K562 (cell line): ENCODE results near the gene CACNA1E. TPM values are rescaled to one million over a fixed set of nuclear protein-coding genes. Genes with fewer than 3 reads are reported as not detected.

Experiments
- ATAC-seq: fragments of 200-7000 bp; cut with Tn5 transposase; 3 replicates; pipeline ENCODE4 v1.9.1; 2020; ENCODE audit warnings: moderate library complexity
- BruUV-seq: library from RNA; stranded (reverse); fragments of 400-500 nt; replicated peaks from 2 replicates; lab custom pipeline; 2021; lab: Mats Ljungman, UMichigan
- CTCF ChIA-PET: fragments of 300-600 bp; formaldehyde crosslinking; extraction: SDS; loops from one replicate; lab custom pipeline; 2021; ENCODE audit warnings: low intra/inter-chr PET ratio; lab: Yijun Ruan, JAX
- POLR2A ChIA-PET: fragments of 300-600, 350-650 bp; sonication (Branson Sonifier 250); formaldehyde crosslinking; extraction: SDS; loops from one replicate; lab custom pipeline; 2021; ENCODE audit warnings: antibody characterized with exemption, inconsistent platforms; lab: Yijun Ruan, JAX
- DNase-seq, 4 experiments: peaks; one replicate each; pipeline versions ENCODE4 v3.0.0 to v3.0.0-alpha.2; 2011 to 2018; ENCODE audit warnings: low spot score in 3 of 4, mixed read lengths in 3 of 4; ENCODE audit errors: extremely low read depth in 1 of 4
- FAIRE-seq: peaks from 2 replicates; lab custom pipeline; 2011; peaks lifted over from hg19 to GRCh38; lab: Jason Lieb, UNC
- H2AFZ ChIP-seq: 2 replicates; pipeline ENCODE4 v1.6.0; 2011; ENCODE audit warnings: low read depth, low read length, control low read depth, inconsistent platforms
- H3K27ac ChIP-seq: fragments of 200-600 bp; 3 replicates; pipeline ENCODE4 v1.8.0; 2011; ENCODE audit warnings: low read depth, mild to moderate bottlenecking, control low read depth, inconsistent platforms, low read length, moderate library complexity, mixed read lengths; ENCODE audit errors: extremely low read depth
- H3K27me3 ChIP-seq, 2 experiments: fragments of 300-600 bp in 1 of 2; 2 replicates in 1 of 2; 3 replicates in 1 of 2; pipeline versions ENCODE4 v1.6.0 to v1.8.0; 2011; ENCODE audit warnings: inconsistent platforms in 2 of 2, low read length in 2 of 2, mild to moderate bottlenecking in 1 of 2, mixed read lengths in 1 of 2, moderate library complexity in 1 of 2; ENCODE audit not compliant: control insufficient read depth in 2 of 2, insufficient read depth in 2 of 2
- H3K36me3 ChIP-seq: fragments of 300-600 bp; 3 replicates; pipeline ENCODE4 v1.8.0; 2011; ENCODE audit warnings: mild to moderate bottlenecking, low read length, inconsistent platforms; ENCODE audit not compliant: control insufficient read depth, insufficient read depth
- H3K4me1 ChIP-seq, 2 experiments: fragments of 200-600 bp in 1 of 2; replicated peaks in 1 of 2; 2 replicates in 1 of 2; 3 replicates in 1 of 2; pipeline versions ENCODE4 v1.5.1 to v1.8.0; 2011; ENCODE audit warnings: inconsistent platforms in 2 of 2, low read length in 2 of 2, mild to moderate bottlenecking in 1 of 2, mixed read lengths in 1 of 2, moderate library complexity in 1 of 2; ENCODE audit not compliant: control insufficient read depth in 2 of 2, insufficient read depth in 2 of 2
- H3K4me2 ChIP-seq: 2 replicates; pipeline ENCODE4 v1.6.1; 2011; ENCODE audit warnings: low read length, control low read depth, inconsistent platforms, mixed read lengths; ENCODE audit not compliant: insufficient read depth
- H3K4me3 ChIP-seq: fragments of 200-600 bp; sonication (generic), shearing (Covaris generic); 2 replicates; pipeline ENCODE4 v1.5.1; 2016; ENCODE audit warnings: control low read depth, inconsistent platforms
- H3K79me2 ChIP-seq: fragments of 200-600 bp; 3 replicates; pipeline ENCODE4 v1.8.0; 2011; ENCODE audit warnings: low read length, inconsistent platforms; ENCODE audit not compliant: control insufficient read depth, insufficient read depth
- H3K9ac ChIP-seq, 2 experiments: 2 replicates each; pipeline versions ENCODE4 v1.6.0 to v1.6.1; 2011; ENCODE audit warnings: low read depth in 2 of 2, low read length in 2 of 2, control low read depth in 1 of 2, inconsistent platforms in 1 of 2, mild to moderate bottlenecking in 1 of 2, mixed read lengths in 1 of 2; ENCODE audit not compliant: insufficient read depth in 1 of 2
- H3K9me1 ChIP-seq: one replicate; pipeline ENCODE4 v1.6.0; 2011; ENCODE audit warnings: inconsistent platforms, mild to moderate bottlenecking, low read length, moderate library complexity; ENCODE audit not compliant: control insufficient read depth, insufficient read depth
- H3K9me3 ChIP-seq: replicated peaks from 2 replicates; pipeline ENCODE4 v1.5.1; 2011; ENCODE audit warnings: low read depth, low read length, inconsistent platforms; ENCODE audit not compliant: control insufficient read depth, insufficient read depth
- H4K20me1 ChIP-seq: replicated peaks from 2 replicates; pipeline ENCODE4 v1.6.1; 2011; ENCODE audit warnings: low read length, inconsistent platforms, mixed read lengths; ENCODE audit not compliant: control insufficient read depth, insufficient read depth
- CHD4 ChIP-seq: fragments of 200-600 bp; sonication (generic); IDR thresholded peaks from 3 replicates; pipeline ENCODE4 v1.6.1; 2012; ENCODE audit warnings: low read depth, mild to moderate bottlenecking, mixed read lengths, low read length, inconsistent platforms; ENCODE audit not compliant: insufficient read depth, insufficient replicate concordance, poor library complexity, severe bottlenecking
- HNRNPH1 ChIP-seq: fragments of 200-400 bp; formaldehyde crosslinking; optimal IDR thresholded peaks from 2 replicates; pipeline ENCODE3; 2017; ENCODE audit warnings: low read depth, mild to moderate bottlenecking, low read length, moderate library complexity
- MXI1 ChIP-seq: IDR thresholded peaks from 2 replicates; pipeline ENCODE4 v1.6.1; 2011; ENCODE audit warnings: low read depth, mild to moderate bottlenecking, improper control_type of control experiment, low read length
- RAD21 ChIP-seq, 2 experiments: fragments of 250-450 bp in 1 of 2; fragments of 450-650 bp in 1 of 2; sonication (Bioruptor Pico) in 1 of 2; formaldehyde crosslinking in 1 of 2; IDR thresholded peaks in 1 of 2; conservative IDR thresholded peaks in 1 of 2; 2 replicates each; pipeline versions ENCODE4 v1.4.0 to v1.8.0; 2020 to 2022; ENCODE audit warnings: mild to moderate bottlenecking in 2 of 2, moderate library complexity in 1 of 2
- SMAD1 ChIP-seq: fragments of 150-350 bp; IDR thresholded peaks from 2 replicates; pipeline ENCODE4 v1.6.1; 2014; ENCODE audit warnings: low read length, low read depth; ENCODE audit not compliant: partially characterized antibody
- SMC3 ChIP-seq: conservative IDR thresholded peaks from 2 replicates; pipeline ENCODE4 v1.6.1; 2011; ENCODE audit warnings: low read depth, low read length, improper control_type of control experiment; ENCODE audit not compliant: insufficient read depth
- WGBS: fragments of 100-300 bp; shearing (Covaris generic); methylation state at CpG from one replicate; pipeline ENCODE4 v1.1.6; 2016; ENCODE audit warnings: low coverage, mixed read lengths; ENCODE audit not compliant: insufficient coverage; ENCODE audit errors: missing lambda C conversion rate; 5-methylcytosine and 5-hydroxymethylcytosine counted together
- in situ Hi-C: fragments of 300-500 bp; cut with MboI; formaldehyde crosslinking; loops from 4 replicates; pipeline ENCODE4 v1.15.0; 2018; ENCODE audit warnings: inconsistent platforms, mixed read lengths
- intact Hi-C: fragments of 100-400 bp; cut with micrococcal nuclease; formaldehyde crosslinking; loops from 2 replicates; pipeline ENCODE4 v1.14.2; 2022
- polyA plus RNA-seq, 8 experiments: library from polyadenylated mRNA; depleted of rRNA in 4 of 8; stranded (reverse) in 5 of 8; unstranded in 3 of 8; fragments of >200 nt; fragmentation: Nextera tagmentation in 2 of 8; fragmentation: Illumina TruSeq in 1 of 8; extraction: Ambion mirVana in 2 of 8; extraction: Trizol in 1 of 8; gene quantifications; 2 replicates each; pipeline versions ENCODE4 v1.2.1 to v1.2.3, GENCODE V29; 2011 to 2014; ENCODE audit warnings: inconsistent platforms in 1 of 8, missing spikeins in 1 of 8
- total RNA-seq, 7 experiments: library from RNA; depleted of rRNA in 6 of 7; stranded (reverse); fragments of >200 nt in 6 of 7; fragmentation: Illumina TruSeq in 2 of 7; extraction: Trizol in 2 of 7; gene quantifications; 2 replicates each; pipeline versions ENCODE4 v1.2.1 to v1.2.3, GENCODE V29; 2011 to 2021; ENCODE audit warnings: low replicate concordance in 1 of 7
- TF ChIP-seq, protein P1 (sequence below), 3 experiments: IDR thresholded peaks in 2 of 3; conservative IDR thresholded peaks in 1 of 3; 2 replicates each; pipeline ENCODE4 v1.5.1; 2011 to 2012; ENCODE audit warnings: low read length in 3 of 3, mild to moderate bottlenecking in 3 of 3, control low read depth in 2 of 3, improper control_type of control experiment in 1 of 3, inconsistent platforms in 1 of 3, low read depth in 1 of 3, mixed read lengths in 1 of 3, moderate library complexity in 1 of 3; ENCODE audit not compliant: insufficient read depth in 2 of 3
- TF ChIP-seq, protein P2 (sequence below): sonication (generic); formaldehyde crosslinking; IDR thresholded peaks from 2 replicates; pipeline ENCODE4 v1.8.0; 2022; ENCODE audit warnings: missing genetic modification reagents, mild to moderate bottlenecking, borderline replicate concordance
- TF ChIP-seq, protein P3 (sequence below), 2 experiments: fragments of 450-650 bp; formaldehyde crosslinking in 1 of 2; IDR thresholded peaks; 2 replicates each; pipeline versions ENCODE4 v1.4.0 to v1.6.1; 2014 to 2020; ENCODE audit warnings: mild to moderate bottlenecking in 2 of 2, borderline replicate concordance in 1 of 2, low read depth in 1 of 2

The CACNA1E gene
- total and polyA plus RNA-seq, 9 of the 15 experiments (the other 6 are each of a cell fraction or from before 2014, with no cell fraction given), result under 0.01 to 0.04 TPM; not detected in 7

DNA sequence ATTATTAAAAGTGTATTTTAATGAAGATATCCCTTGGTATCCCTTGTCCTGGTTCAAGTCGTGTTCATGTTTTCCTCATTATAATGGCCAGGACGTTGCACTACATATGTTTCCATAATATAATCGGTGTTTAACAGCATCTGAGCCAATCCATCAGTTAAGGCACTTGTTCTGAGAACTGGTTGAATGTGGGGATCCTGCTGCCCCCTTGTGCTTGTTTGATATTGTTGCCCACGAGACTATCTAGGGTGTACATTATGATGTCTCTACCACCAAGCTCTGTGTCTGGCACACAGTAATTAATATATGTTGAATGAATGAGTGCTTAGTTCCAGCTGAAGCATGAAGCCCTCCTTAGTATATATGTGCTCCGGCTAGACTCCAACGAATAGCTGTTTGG is 193.0 kb downstream of the CACNA1E start:
- Histone ChIP-seq H3K4me1 (no peaks in the 10 kb centered on the region), H3K36me3 (no peaks in the 10 kb centered on the region), H3K9ac (no peak overlapping the region), H3K9me1 (no peaks in the 10 kb centered on the region), H3K27me3 (peaks cover 0 to 12% of the 10 kb centered on the region in 2 experiments; a peak in 1 of 5 replicates), H3K27ac (no peak overlapping the region), H3K4me2 (no peak overlapping the region), H3K4me3 (no peak overlapping the region), H2AFZ (no peak overlapping the region), H3K79me2 (no peaks in the 10 kb centered on the region), H3K9me3 (no peaks in the 10 kb centered on the region), H4K20me1 (no peaks in the 10 kb centered on the region)
- under 1% methylated on average over 6 of the region's 6 CpGs for WGBS
- TF ChIP-seq SMAD1 (no peak), RAD21 (CRISPR knock-in tag; conservative IDR thresholded peaks at IDR 0.05 in 1 of 2, IDR thresholded peaks at IDR 0.05 in 1 of 2) (peak; percentile 9 to 49; a peak in 3 of 4 replicates), MXI1 (no peak), CHD4 (no peak), HNRNPH1 (no peak), SMC3 (0 out of 2 replicates have a peak, but pooled peaks have one; percentile 20)
- TF ChIP-seq, protein P1, sequence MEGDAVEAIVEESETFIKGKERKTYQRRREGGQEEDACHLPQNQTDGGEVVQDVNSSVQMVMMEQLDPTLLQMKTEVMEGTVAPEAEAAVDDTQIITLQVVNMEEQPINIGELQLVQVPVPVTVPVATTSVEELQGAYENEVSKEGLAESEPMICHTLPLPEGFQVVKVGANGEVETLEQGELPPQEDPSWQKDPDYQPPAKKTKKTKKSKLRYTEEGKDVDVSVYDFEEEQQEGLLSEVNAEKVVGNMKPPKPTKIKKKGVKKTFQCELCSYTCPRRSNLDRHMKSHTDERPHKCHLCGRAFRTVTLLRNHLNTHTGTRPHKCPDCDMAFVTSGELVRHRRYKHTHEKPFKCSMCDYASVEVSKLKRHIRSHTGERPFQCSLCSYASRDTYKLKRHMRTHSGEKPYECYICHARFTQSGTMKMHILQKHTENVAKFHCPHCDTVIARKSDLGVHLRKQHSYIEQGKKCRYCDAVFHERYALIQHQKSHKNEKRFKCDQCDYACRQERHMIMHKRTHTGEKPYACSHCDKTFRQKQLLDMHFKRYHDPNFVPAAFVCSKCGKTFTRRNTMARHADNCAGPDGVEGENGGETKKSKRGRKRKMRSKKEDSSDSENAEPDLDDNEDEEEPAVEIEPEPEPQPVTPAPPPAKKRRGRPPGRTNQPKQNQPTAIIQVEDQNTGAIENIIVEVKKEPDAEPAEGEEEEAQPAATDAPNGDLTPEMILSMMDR (IDR thresholded peaks at IDR 0.05 in 2 of 3, conservative IDR thresholded peaks at IDR 0.05 in 1 of 3; ENCODE audit: insufficient read depth in 2 of 3, low read depth in 1 of 3, low read length in 3 of 3), result peak; percentile 30 to 50 (median 36); a peak in 2 of 6 replicates
- TF ChIP-seq, protein P2, sequence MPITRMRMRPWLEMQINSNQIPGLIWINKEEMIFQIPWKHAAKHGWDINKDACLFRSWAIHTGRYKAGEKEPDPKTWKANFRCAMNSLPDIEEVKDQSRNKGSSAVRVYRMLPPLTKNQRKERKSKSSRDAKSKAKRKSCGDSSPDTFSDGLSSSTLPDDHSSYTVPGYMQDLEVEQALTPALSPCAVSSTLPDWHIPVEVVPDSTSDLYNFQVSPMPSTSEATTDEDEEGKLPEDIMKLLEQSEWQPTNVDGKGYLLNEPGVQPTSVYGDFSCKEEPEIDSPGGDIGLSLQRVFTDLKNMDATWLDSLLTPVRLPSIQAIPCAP (CRISPR knock-in tag), result no peak
- TF ChIP-seq, protein P3, sequence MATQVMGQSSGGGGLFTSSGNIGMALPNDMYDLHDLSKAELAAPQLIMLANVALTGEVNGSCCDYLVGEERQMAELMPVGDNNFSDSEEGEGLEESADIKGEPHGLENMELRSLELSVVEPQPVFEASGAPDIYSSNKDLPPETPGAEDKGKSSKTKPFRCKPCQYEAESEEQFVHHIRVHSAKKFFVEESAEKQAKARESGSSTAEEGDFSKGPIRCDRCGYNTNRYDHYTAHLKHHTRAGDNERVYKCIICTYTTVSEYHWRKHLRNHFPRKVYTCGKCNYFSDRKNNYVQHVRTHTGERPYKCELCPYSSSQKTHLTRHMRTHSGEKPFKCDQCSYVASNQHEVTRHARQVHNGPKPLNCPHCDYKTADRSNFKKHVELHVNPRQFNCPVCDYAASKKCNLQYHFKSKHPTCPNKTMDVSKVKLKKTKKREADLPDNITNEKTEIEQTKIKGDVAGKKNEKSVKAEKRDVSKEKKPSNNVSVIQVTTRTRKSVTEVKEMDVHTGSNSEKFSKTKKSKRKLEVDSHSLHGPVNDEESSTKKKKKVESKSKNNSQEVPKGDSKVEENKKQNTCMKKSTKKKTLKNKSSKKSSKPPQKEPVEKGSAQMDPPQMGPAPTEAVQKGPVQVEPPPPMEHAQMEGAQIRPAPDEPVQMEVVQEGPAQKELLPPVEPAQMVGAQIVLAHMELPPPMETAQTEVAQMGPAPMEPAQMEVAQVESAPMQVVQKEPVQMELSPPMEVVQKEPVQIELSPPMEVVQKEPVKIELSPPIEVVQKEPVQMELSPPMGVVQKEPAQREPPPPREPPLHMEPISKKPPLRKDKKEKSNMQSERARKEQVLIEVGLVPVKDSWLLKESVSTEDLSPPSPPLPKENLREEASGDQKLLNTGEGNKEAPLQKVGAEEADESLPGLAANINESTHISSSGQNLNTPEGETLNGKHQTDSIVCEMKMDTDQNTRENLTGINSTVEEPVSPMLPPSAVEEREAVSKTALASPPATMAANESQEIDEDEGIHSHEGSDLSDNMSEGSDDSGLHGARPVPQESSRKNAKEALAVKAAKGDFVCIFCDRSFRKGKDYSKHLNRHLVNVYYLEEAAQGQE (IDR thresholded peaks at IDR 0.05; ENCODE audit: borderline replicate concordance), result 0 out of 2 replicates have a peak, but pooled peaks have one; percentile 12
- TF ChIP-seq, protein P3 (CRISPR knock-in tag; IDR thresholded peaks at IDR 0.05; ENCODE audit: low read depth), result no peak
- intact Hi-C loops (loop anchor here (2.0 kb wide), 1 partner anchor 261 kb away; no protein-coding TSS in a partner anchor), in situ Hi-C loops (no loop called here)
- CTCF ChIA-PET, result no interaction called here
- POLR2A ChIA-PET, result no interaction called here
- DNase-seq, result peak; percentile 25 to 48 (median 28)
- peak; percentile 75 for ATAC-seq
- peak; percentile 32 for FAIRE-seq
- no TSS peak for BruUV-seq
